Measurements from ENCODE around the gene RBM33. TPM values are rescaled to one million over a fixed set of nuclear protein-coding genes. Genes with fewer than 3 reads are reported as not detected.

RBM33 gene
- total and polyA plus RNA-seq, 2 of the 13 experiments (the other 11 are each of a cell fraction or from before 2014, with no cell fraction given): 12.4 to 28.9 TPM

GRCh38 chr7:155809947-155810769 is 165.7 kb downstream of the RBM33 start (continued):
- TF ChIP-seq ZNF510 (CRISPR knock-in tag; IDR thresholded peaks at IDR 0.05; ENCODE audit: low read depth) (no peak), ZNF816 (CRISPR knock-in tag; IDR thresholded peaks at IDR 0.05; ENCODE audit: borderline replicate concordance) (no peak), PHF5A (CRISPR knock-in tag; IDR thresholded peaks at IDR 0.05; ENCODE audit: low read depth, unreplicated experiment) (no peak), ZBTB20 (CRISPR knock-in tag; IDR thresholded peaks at IDR 0.05; ENCODE audit: borderline replicate concordance, low read depth) (no peak), ZNF503 (CRISPR knock-in tag; IDR thresholded peaks at IDR 0.05) (0 out of 2 replicates have a peak, but pooled peaks have one; percentile 24), PHF20 (CRISPR knock-in tag; IDR thresholded peaks at IDR 0.05) (no peak), EP300 (IDR thresholded peaks at IDR 0.05; ENCODE audit: low read depth in 2 of 2, low read length in 2 of 2) (no peak), EP300 (CRISPR knock-in tag; IDR thresholded peaks at IDR 0.05; ENCODE audit: borderline replicate concordance) (peak; percentile 17; the same call in 1 of the 2 replicates), ARID5B (CRISPR knock-in tag; IDR thresholded peaks at IDR 0.05) (no peak), SIX4 (CRISPR knock-in tag; IDR thresholded peaks at IDR 0.05) (no peak), ZNF431 (CRISPR knock-in tag; IDR thresholded peaks at IDR 0.05; ENCODE audit: borderline replicate concordance, low read depth) (no peak), ZNF3 (CRISPR knock-in tag; IDR thresholded peaks at IDR 0.05) (no peak), ZMYM4 (CRISPR knock-in tag; IDR thresholded peaks at IDR 0.05) (no peak), ZIK1 (CRISPR knock-in tag; IDR thresholded peaks at IDR 0.05; ENCODE audit: borderline replicate concordance, low read depth) (no peak), MZF1 (CRISPR knock-in tag; IDR thresholded peaks at IDR 0.05; ENCODE audit: borderline replicate concordance) (no peak), KDM5B (CRISPR knock-in tag; IDR thresholded peaks at IDR 0.05; ENCODE audit: borderline replicate concordance) (no peak), ZNF326 (CRISPR knock-in tag; IDR thresholded peaks at IDR 0.05; ENCODE audit: borderline replicate concordance) (no peak), MED1 (CRISPR knock-in tag; IDR thresholded peaks at IDR 0.05) (0 out of 2 replicates have a peak, but pooled peaks have one; percentile 17), RBAK (CRISPR knock-in tag; IDR thresholded peaks at IDR 0.05) (no peak), DDIT3 (CRISPR knock-in tag; IDR thresholded peaks at IDR 0.05) (no peak), NFIB (CRISPR knock-in tag; IDR thresholded peaks at IDR 0.05; ENCODE audit: borderline replicate concordance) (no peak), NFIC (IDR thresholded peaks at IDR 0.05; ENCODE audit: low read length) (no peak), NR1H2 (CRISPR knock-in tag; IDR thresholded peaks at IDR 0.05; ENCODE audit: borderline replicate concordance, low read depth) (no peak)
